ENCODE data around the gene EEPD1.
A peak's percentile ranks its signal among the peaks of the same experiment; 100 is the strongest.
"Not testable (repeated sequence)": the region's sequence is repeated elsewhere in the genome, so short reads cannot be mapped to it uniquely, and the experiment has no call there.

Gene EEPD1

DNA sequence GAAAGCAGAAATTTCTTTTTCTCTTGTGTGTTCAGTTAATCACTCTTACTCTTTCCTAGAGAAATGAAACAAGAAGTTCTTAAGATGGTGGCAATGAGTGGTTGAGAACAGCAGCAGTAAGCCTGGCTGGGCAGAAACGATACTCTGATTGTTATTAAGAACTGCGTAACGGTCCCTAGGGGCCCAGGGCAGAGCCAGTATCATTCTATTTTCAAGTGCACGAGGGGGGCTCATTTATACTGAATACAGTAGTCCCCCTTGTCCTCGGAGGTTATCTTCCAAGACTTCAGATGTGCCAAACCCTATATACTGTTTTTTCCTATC, 64.9 kb downstream of the EEPD1 start:
- DNase-seq = no peak

DNA sequence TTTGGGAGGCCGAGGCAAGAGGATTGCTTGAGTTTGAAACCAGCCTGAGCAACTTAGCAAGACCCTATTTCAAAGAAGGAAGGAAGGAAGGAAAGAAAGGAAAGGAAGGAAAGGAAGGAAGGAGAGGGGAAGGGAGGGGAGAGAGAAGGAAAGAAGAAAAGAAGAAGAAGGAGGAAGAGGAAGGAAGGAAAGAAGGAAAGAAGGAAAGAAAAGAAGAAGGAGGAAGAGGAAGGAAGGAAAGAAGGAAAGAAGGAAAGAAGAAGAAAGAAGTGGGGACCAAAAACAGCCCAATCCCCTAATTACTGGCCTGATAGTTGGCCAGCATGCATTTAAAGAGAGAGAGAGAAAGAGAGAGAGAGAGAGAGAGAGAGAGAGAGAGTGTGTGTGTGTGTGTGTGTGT, 66.4 kb downstream of the EEPD1 start:
- DNase-seq = no peak

DNA sequence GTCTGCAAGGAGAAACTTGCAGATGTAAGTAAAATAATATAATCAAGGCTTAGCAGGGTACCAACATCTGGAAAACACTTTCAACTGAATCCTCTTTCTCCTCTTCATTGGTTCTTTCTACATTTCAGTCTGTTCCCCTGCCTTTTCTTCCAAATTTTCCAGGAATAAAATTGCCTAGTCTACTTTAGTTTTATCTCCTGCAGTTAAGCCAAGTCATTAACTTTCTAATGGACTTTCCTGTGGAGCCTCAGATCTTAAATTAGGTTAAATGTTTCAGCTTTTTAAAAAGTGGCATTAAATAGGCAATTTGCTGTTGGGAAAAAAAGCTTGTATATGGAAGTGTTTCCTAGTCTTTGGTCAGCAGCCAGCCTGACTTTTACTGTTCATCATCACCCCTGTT, 70.8 kb downstream of the EEPD1 start:
- no peak for DNase-seq

DNA sequence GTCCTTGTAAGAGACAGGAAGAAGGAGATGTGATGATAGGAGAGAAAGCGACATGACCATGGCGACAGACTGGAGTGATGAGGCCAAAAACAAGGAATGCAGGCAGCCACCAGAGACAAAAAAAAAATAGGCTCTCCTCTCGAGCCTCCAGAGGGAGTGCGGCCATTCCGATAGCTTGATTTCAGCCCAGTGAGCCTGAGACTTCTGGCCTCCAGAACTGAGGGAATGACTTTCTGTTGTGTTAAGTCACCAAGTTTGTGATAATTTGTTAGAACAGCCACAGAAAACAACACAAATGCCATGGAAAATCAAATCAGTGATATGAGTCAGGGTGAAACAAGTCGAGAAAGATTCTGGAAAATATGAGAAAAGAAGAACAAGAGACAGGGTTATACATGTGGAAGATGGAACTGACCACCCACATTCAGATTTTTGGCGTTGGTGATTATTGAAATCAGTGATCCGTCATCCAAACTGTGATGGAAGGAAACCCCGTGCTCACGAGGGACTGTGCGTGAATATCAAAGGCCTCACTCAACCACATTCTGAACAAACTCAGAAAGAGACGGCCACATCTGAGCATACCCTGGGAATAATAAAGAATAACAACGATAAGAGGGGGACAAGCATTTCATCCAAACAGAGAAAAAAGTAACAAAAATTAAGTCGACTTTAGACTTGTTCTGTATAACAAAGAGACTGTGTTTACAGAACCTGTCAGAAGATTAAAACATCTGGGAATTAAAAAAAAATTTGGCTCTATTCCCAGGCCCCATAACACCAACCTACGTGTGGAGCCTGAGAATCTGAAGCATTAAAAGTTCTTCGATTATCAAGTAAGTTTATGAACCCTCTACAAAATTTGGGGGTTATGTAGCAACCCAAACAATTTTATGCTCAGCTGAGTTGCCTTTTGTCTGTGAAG, 72.1 kb downstream of the EEPD1 start:
- no peak for DNase-seq

DNA sequence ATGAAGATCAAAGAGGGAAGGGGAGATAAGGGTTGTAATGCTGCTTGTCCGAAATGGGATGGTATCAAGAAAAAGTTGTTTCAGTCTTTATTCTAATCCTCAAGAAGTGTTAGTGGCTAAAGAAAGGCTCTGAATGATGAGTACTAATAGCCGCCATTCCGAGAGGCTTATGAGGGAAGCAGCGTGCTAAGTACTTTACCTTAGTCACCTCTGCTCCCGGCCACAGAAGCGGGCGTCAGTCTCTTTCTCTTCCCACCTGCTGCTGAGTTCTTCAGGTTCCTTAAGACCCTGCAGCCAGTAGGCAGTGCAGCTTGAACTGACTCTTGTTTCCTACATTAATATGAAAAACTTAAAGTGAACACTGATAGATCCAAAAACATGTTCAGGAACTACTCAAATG, 73.1 kb downstream of the EEPD1 start:
- DNase-seq = no peak

DNA sequence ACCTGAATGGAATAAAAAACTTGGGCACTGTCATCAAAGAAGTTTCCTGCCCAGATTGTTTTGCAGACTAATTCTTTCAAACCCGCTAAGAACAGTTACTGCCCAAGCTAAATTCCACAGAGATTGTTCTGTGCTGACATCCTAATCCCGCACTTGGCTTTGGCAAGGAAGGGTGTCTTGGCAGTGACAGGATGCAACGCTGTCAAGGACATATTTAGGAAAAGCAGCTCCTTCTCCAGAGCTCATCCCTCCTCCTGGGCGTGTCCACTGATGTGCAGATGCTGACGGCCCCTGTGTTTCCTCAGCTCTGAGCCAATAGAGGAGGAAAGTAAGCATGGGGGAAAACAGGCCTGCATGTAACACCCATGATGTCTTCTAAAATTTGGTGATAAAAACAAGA, 74.2 kb downstream of the EEPD1 start:
- DNase-seq = no peak

DNA sequence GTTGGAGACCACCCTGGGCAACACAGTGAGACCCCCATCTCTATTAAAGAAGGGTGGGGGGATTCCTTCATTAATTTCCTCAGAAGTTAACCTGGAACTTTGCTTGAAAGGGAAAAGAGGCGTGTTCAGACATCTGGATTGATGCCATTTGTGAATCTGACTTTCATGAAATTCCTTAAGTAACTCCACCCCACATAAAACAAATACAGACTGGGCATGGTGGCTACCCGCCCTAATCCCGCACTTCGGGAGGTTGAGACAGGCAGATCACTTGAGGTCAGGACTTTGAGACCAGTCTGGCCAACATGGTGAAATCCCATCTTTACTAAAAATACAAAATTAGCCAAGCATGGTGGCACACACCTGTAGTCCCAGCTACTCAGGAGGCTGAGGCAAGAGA, 75.0 kb downstream of the EEPD1 start:
- DNase-seq = no peak

DNA sequence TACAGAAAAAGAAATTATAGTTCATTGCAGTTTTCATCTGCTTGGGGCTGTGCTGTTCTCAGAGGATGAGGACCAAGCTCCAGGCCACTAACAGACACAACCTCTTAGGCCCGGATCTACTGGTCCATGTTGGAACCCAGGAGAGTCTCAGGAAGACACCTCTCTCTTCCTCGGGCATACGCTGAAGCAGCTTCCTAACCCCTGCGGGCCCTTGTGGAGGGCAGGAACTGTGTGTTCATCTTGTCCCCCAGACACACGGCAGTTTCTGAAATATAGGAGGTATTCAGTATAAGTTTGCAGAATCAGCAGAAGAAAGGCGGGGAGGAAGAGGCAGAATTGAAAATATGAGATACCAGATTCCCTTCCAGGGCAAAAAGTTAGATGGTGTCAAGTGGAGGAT, 78.4 kb downstream of the EEPD1 start:
- DNase-seq = no peak

DNA sequence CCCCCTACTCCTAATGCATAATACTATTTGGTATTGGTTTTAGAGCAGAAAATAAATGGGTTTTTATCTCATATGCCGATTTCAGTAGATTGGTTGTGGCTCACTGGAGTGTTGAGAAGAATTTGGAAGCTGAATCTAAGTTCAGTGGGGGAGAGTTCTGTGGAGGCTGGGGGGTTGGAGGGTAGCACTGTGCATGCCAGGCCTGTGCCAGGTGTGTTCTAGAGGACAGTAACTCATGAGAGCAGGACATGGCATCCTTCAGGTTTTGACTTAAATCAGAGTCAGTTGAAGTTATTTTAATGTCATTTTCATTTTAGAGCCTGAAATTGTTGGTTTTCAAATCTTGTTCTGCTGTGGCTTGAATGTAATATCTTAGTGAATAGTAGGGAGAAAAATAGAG, 79.5 kb downstream of the EEPD1 start:
- DNase-seq = no peak

DNA sequence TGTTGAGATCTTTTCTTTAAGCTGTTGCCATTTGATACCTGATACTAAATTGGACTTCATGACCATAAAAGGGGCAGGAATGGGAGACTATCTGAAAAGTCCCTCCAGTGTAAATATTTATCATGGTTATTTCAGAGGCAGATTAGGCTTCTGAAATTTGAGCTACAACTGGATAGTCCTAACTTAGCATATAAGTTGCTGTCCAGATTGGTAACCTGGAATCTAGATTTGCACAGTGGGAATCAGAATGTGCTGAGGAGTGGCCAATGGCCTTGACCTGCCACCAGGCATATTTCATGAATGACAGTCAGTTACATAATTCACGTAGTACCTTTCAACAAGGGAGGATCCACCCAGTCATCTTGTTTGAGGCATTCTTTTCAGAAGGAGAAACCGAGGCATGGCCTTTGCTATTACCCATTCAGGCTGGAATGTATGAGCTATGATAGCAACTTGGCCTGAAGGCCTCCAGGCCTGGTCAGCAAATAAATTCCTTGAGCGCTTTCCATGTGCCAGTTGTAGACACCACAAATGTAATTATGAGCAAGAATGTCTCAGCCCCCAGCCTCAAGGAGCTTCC, 80.0 kb downstream of the EEPD1 start:
- no peak for DNase-seq

DNA sequence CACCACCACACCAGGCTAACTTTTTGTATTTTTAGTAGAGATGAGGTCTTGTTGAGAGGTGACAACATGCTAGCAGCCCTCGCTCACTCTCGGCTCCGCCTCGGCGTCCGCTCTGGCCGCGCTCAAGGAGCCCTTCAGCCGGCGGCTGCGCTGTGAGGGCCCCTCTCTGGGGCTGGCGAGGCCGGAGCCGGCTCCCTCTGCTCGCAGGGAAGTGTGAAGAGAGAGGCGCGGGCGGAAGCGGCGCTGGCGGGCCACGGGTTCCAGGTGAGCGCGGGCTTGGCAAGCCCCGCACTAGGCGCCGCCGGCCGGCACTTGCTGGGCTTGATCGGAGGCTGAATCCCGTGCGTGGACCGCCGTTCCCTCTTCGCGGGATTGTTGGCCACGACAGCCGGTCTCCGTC, 83.0 kb downstream of the EEPD1 start:
- DNase-seq = no peak

DNA sequence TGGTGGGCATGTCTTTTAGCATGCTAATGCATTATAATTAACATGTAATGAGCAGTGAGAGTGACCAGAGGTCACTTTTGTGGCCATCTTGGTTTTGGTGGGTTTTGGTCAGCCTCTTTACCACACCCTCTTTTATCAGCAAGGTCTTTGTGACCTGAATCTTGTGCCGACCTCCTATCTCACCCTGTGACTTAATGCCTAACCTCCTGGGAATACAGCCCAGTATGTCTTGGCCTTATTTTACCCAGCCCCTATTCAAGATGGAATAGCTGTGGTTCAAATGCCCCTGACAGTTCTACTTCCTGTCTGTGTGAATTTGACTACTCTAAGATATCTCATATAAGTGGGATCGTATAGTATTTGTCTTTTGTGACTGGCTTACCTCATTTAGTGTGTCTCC, 85.1 kb downstream of the EEPD1 start:
- no peak for DNase-seq

DNA sequence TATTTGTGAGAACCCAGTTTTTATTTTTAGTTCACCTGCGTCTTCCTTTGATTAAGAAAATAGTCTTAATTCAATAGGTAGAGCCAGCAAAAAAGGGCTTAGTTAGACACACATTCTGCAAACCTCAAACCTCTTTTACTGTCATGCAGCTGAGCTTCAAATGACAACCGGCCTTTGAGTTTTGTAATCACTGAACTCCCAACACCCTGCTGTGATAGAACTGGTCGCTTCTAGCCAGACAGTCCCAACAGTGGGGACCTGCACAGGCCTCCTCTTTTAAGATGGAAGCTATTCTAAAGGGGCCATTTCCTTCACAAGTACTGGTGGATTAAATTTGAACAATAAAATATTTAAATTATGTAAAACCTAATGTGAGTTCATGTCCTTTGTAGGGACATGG, 90.3 kb downstream of the EEPD1 start:
- DNase-seq = not testable (repeated sequence)

DNA sequence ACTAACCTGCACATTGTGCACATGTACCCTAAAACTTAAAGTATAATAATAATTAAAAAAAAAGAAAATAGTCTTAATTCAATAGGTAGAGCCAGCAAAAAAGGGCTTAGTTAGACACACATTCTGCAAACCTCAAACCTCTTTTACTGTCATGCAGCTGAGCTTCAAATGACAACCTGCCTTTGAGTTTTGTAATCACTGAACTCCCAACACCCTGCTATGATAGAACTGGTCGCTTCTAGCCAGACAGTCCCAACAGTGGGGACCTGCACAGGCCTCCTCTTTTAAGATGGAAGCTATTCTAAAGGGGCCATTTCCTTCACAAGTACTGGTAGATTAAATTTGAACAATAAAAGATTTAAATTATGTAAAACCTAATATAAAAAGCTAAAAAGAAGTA, 90.9 kb downstream of the EEPD1 start:
- not testable (repeated sequence) for DNase-seq

DNA sequence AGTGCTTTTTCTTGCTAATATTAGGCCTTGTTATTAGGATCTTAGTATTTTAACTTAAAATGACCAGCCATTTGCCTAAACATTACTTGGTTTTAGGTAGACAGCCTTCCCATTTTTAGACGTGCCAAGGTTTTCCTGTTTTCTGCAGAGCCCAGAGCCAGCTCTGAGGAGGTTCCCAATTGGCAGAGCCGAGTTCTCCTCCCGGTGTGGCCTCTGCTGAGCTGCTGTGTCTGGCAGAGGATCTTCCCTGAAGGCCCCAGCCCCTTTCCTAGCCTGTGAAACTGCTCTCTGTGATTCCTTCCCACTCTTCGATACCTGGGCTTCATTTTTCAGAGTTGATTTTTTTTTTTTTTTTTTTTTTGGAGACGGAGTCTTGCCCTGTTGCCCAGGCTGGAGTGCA, 91.4 kb downstream of the EEPD1 start:
- DNase-seq = no peak

DNA sequence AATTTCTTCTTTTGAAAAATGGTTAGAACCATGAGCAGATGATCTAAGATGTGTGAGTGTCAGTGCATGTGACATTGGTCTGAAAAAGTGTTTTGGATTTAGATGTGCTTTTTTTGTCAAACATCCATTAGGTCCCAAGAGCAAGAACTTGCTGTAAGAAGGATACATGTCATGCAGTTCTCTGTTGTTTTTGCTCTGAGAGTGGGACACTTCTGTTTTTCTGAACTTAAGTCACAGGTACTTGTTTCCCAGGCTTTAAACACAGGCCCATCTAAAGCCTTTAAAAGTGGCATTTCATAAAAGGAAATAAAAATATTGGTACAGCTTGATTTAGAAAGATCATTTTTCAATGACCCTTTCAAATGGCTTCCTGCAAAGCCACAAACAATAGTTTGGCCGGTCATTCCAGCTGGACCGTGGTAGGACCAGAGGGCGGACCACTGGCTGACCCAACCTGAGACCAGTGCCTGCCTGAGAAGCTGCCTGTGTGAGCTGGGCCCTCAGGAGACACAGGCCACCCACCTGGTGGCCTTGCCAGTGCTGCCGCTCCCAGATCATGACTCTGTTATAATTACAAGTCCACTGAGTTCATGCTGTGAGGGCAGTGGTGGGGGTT, 92.7 kb downstream of the EEPD1 start:
- DNase-seq = no peak

DNA sequence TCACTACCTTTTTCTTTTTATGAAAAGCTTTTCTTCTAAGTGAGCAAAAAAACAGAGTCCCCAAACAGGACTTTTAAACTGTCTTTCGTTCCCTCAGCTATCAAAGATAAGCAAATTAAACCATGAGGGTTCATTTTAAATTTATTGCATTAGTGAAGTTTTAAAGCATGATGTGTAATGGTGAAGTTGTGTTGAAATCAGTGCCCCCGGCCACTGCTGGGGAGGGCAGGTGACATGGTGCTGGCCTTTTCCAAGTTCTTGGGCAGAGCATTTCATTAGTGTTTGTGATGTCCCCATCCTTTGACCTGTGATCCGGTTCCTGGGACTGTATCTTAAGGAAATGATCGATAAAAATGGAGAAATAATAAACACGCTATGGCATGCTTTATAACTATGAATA, 96.0 kb downstream of the EEPD1 start:
- no peak for DNase-seq

DNA sequence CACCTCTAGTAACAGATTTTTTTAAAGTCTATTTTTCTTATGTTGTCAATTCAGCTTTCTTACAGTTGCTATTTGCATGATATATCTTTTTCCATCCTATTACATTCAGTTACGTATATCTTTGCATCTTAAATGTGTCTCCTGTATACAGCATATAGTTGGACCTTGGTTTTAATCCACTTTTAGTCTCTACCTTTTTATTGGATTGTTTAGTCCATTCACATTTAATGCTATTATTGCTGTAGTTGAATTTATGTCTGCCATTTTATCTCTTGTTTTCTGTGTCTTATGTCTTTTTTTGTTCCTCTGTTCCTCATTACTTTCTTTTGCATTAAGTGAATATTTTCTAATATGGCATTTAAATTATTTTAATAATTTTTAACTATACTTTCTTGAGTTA, 100.6 kb downstream of the EEPD1 start:
- no peak for DNase-seq

DNA sequence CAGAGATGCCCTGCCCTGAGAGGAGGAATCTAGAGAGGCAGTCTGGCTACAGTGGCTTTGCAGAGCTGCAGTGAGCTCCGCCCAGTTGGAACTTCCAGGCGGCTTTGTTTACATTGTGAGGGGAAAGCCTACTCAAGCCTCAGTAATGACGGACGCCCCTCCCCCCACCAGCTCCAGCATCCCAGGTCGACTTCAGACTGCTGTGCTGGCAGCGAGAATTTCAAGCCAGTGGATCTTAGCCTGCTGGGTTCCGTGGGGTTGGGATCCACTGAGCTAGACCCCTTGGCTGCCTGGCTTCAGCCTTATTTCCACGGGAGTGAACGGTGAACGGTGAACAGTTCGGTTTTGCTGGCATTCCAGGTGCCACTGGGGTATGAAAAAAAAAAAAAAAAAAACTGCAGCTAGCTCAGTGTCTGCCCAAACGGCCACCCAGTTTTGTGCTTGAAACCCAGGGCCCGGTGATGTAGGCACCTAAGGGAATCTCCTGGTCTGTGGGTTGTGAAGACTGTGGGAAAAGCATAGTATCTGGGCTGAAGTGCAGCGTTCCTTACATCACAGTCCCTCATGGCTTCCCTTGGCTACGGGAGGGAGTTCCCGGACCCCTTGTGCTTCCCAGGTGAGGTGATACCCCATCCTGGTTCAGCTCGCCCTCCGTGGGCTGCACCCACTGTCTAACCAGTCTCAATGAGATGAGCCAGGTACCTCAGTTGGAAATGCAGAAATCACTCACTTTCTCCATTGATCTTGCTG, 105.6 kb downstream of the EEPD1 start:
- DNase-seq = not testable (repeated sequence)

DNA sequence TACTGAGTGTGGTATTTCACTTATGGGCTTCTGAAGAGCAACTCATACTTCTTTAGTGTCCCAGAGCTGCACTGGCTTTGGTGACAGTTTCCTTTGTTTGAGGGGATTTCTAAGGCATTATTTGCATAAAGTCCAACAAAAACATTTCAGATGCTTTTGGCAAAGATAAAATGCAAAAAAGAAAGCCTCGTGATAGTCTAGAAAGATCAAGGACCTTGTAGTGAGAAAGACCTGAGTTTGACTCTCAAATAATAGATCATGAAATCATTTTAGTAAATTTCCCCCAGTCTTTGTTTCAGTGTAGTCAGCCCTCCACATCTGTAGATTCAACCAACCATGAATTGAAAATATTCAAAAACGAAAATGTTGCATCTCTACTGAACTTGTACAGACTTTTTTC, 107.4 kb downstream of the EEPD1 start:
- DNase-seq = no peak

DNA sequence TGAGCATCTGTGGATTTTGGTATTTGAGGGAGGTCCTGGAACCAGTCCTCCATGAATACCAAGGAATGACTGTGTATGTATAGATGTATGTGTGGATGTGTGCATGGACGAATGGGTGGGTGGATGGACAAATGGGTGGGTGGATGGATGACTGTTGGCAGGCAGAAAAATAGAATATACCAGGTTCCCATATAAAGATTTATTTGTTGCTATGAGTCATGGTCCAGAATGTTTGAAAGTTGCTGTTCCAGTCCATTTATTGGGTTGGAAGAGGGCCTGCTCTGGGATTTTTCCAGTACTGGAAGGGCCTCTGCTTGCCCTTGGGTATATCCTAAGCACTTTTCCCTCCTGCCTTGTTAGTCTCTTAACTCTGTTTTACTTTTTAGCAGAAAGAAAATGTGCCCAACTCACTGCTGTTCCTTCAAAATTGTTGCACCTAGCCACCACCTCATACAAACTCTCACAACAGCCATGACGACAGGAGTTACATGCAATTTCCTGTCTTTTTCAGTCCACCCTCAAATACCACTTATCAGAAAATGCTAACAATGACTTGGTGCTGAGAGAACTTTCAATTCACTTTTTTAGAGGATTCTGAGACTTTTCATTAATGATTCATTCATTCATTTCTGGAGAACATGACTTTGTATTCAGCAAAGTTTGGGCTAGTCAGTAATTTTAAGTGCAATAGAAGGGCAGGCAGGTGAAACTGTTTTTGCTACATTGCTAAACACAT, 108.1 kb downstream of the EEPD1 start:
- DNase-seq = peak in 1 of 5 donors; percentile 46

DNA sequence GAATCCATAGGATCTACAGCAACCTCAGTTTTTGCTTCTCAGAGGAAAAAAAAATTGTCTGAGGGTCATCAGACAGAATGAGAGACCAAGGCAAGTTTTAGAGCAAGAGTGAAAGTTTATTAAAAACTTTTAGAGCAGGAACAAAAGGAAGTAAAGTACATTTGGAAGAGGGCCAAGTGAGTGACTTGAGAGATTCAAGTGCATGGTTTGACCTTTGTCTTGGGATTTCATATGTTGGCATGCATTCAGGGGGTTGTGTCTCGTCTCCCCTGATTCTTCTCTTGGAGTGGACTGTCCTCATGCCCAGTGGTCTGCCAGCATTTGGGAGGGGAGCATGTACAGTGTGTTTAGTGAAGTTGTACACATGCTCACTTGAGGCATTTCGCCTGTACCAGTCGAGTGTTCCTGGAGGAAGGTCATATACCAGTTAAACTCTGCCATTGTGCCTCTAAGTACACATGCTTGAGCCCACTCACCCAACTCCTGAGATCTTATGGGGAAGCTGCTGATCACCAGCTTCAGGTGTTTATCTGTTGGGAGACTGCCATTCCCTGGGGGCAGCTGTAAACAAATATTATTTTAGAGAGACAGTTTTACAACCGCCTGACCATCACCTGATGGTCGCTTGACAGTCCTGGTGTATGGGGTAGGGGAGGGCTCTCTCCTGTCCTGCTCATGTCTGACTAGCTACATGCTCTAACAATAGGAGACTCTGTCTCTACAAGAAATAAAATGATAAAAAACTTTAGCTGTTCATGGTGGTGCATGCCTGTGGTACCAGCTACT, 109.4 kb downstream of the EEPD1 start:
- DNase-seq = no peak

Measured in T-helper 1 cell (primary cell).